ENCODE results near the gene LARP6.

The LARP6 gene

GRCh38 chr15:70783610-70784022 is 70.3 kb downstream of the LARP6 start:
- no peak overlapping the region for H3K4me3 ChIP-seq (ENCODE audit: low read depth, low read length)
- no peak for TF ChIP-seq CTCF (IDR thresholded peaks at IDR 0.05; ENCODE audit: control insufficient read depth, extremely low read depth, insufficient read depth)
- DNase-seq (ENCODE audit: low read depth), result no peak

- no peak overlapping the region for H3K4me3 ChIP-seq (ENCODE audit: low read depth, low read length)
- no peak for DNase-seq (ENCODE audit: low read depth)
- TF ChIP-seq CTCF (IDR thresholded peaks at IDR 0.05; ENCODE audit: control insufficient read depth, extremely low read depth, insufficient read depth), result no peak
Measured at GRCh38 chr15:70783041-70783440, 70.9 kb downstream of the LARP6 start.

- no peak overlapping the region for H3K4me3 ChIP-seq (ENCODE audit: low read depth, low read length)
- DNase-seq (ENCODE audit: low read depth), result no peak
- no peak for TF ChIP-seq CTCF (IDR thresholded peaks at IDR 0.05; ENCODE audit: control insufficient read depth, extremely low read depth, insufficient read depth)
Measured at GRCh38 chr15:70781236-70781635, 72.7 kb downstream of the LARP6 start.

All from LNCaP clone FGC (cell line).